Mesothelial cell of epicardium (in vitro differentiated cells): ENCODE data around the gene DYRK4. TPM values are rescaled to one million over a fixed set of nuclear protein-coding genes. Genes with fewer than 3 reads are reported as not detected.

Source experiments
- DNase-seq, 2 experiments: peaks; one replicate each; pipeline ENCODE4 v3.0.0; 2021; ENCODE audit warnings: low spot score in 2 of 2; ENCODE audit not compliant: unreplicated experiment in 2 of 2
- H3K27ac Mint-ChIP-seq: 2 replicates; pipeline ENCODE4 v1.8.0; 2021; ENCODE audit warnings: mixed read lengths
- H3K27me3 Mint-ChIP-seq: 2 replicates; pipeline ENCODE4 v1.8.0; 2021; ENCODE audit warnings: low read depth, mixed read lengths
- H3K36me3 Mint-ChIP-seq: 2 replicates; pipeline ENCODE4 v1.8.0; 2021; ENCODE audit warnings: mixed read lengths
- H3K4me1 Mint-ChIP-seq: 2 replicates; pipeline ENCODE4 v1.8.0; 2021; ENCODE audit warnings: mixed read lengths
- H3K4me3 Mint-ChIP-seq: 2 replicates; pipeline ENCODE4 v1.8.0; 2021; ENCODE audit warnings: mild to moderate bottlenecking, moderate library complexity, mixed read lengths
- H3K9me3 Mint-ChIP-seq: 2 replicates; pipeline ENCODE4 v1.8.0; 2021; ENCODE audit warnings: mixed read lengths
- total RNA-seq: library from RNA; stranded (reverse); gene quantifications from 3 replicates; pipeline ENCODE4 v1.2.1, GENCODE V29; 2021
- TF ChIP-seq, protein P1 (sequence below): fragments of 200-600 bp; sonication (generic); IDR thresholded peaks from one replicate; pipeline ENCODE4 v1.5.0; 2021; ENCODE audit warnings: antibody characterized with exemption; ENCODE audit not compliant: unreplicated experiment

Gene DYRK4
- total RNA-seq, 1 donor from 2014 or later, result 39.7 TPM

GRCh38 chr12:4648104-4648500 is 86.1 kb downstream of the DYRK4 start:
- peaks cover 2% of the 10 kb centered on the region for H3K27me3 Mint-ChIP-seq
- peak overlapping the region; percentile 98 for H3K4me3 Mint-ChIP-seq
- no peaks in the 10 kb centered on the region for H3K36me3 Mint-ChIP-seq
- DNase-seq, result no peak
- peaks cover 27% of the 10 kb centered on the region for H3K4me1 Mint-ChIP-seq
- TF ChIP-seq, protein P1, sequence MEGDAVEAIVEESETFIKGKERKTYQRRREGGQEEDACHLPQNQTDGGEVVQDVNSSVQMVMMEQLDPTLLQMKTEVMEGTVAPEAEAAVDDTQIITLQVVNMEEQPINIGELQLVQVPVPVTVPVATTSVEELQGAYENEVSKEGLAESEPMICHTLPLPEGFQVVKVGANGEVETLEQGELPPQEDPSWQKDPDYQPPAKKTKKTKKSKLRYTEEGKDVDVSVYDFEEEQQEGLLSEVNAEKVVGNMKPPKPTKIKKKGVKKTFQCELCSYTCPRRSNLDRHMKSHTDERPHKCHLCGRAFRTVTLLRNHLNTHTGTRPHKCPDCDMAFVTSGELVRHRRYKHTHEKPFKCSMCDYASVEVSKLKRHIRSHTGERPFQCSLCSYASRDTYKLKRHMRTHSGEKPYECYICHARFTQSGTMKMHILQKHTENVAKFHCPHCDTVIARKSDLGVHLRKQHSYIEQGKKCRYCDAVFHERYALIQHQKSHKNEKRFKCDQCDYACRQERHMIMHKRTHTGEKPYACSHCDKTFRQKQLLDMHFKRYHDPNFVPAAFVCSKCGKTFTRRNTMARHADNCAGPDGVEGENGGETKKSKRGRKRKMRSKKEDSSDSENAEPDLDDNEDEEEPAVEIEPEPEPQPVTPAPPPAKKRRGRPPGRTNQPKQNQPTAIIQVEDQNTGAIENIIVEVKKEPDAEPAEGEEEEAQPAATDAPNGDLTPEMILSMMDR, result no peak
- H3K9me3 Mint-ChIP-seq, result no peaks in the 10 kb centered on the region
- peak overlapping the region; percentile 100 for H3K27ac Mint-ChIP-seq

DNA sequence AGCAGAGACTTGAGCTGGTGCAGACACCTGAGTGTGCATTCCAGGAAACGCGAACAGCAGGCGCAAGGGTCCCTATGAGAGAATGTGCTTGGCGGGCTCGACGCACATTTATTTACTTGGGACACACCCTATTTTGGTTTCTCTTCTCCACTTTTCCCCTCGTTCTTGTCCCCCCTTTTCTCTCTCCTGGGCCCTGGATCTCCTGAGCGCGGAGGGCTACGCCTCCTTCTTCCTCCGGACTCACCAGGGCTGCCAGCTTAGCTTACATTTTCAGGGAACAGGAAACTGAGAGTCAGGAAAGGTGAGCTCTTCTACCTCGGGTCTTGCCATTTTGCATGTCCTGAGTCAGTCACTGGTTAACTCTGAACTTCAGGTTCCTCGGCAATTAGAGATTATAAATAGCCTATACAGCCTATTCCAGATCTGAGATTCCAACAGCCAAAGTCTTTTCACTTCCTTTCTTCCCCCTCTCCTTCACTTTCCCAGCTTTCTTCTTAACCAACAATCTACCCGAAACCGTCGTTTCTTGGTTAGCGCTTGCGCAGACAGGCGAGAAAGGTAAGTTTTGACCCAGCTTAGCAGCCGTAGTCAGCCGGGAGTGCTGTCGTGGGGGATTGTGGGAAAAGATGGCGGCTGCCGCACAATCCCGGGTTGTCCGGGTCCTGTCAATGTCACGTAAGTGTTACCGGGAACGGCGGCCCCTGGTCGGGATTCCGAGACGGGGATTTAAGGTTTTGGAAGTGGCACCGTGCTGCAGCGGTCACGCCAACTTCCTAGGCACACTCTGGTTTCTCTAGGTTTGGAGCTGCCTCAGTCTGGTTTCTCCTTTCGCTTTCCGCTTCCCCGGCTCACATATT is 86.7 kb downstream of the DYRK4 start, which contains the start of the genes AKAP3 and NDUFA9:
Gene AKAP3, minus strand, starts transcription at position 551 of the 857 bp plus-strand sequence. CDS start 10,855 bp downstream, outside the sequence.
Gene NDUFA9, plus strand, starts transcription at position 614 of the 857 bp plus-strand sequence. Its CDS starts 13 bp downstream, at position 627.
- TF ChIP-seq, protein P1, result no peak
- Mint-ChIP-seq H3K4me1 (peaks cover 27% of the 10 kb centered on the region), H3K36me3 (no peaks in the 10 kb centered on the region), H3K9me3 (no peaks in the 10 kb centered on the region), H3K4me3 (peak within 1 kb of the TSS; percentile 98), H3K27ac (peak within 1 kb of the TSS; percentile 100), H3K27me3 (no peaks in the 10 kb centered on the region)
- peak; percentile 50 to 77 for DNase-seq

GRCh38 chr12:4649358-4649661 is 87.3 kb downstream of the DYRK4 start:
- no peaks in the 10 kb centered on the region for H3K36me3 Mint-ChIP-seq
- no peak for DNase-seq

DNA sequence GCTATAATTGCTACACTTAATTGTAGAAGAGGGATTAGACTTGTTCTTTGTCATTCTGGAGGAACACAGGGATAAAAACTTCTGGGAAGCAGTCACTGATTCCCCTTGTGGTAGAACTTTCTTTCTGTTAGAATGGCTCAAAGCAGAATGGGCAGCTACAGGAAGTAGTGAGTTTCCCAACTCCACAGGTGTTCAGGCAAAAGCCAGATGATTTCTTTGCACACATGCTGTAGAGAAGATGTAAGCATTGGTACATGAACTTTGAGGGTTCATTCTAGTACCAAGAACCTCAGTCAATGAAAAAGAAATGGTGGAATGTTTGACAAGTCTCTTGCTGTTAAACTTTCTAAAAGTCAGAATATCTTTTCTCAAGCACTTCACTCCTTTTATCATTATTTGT is 91.2 kb downstream of the DYRK4 start:
- TF ChIP-seq, protein P1, result no peak
- H3K27ac Mint-ChIP-seq, result no peak overlapping the region
- H3K27me3 Mint-ChIP-seq, result no peaks in the 10 kb centered on the region
- DNase-seq, result no peak
- H3K9me3 Mint-ChIP-seq, result no peaks in the 10 kb centered on the region
- peaks cover 11% of the 10 kb centered on the region for H3K36me3 Mint-ChIP-seq
- peaks cover 17% of the 10 kb centered on the region for H3K4me1 Mint-ChIP-seq
- no peak overlapping the region for H3K4me3 Mint-ChIP-seq

More at GRCh38 chr12:4649358-4649661, 87.3 kb downstream of the DYRK4 start:
- Mint-ChIP-seq H3K4me3 (peak overlapping the region; percentile 98), H3K9me3 (no peaks in the 10 kb centered on the region), H3K27me3 (no peaks in the 10 kb centered on the region), H3K4me1 (peaks cover 27% of the 10 kb centered on the region), H3K27ac (peak overlapping the region; percentile 100)
- TF ChIP-seq, protein P1, result no peak

GRCh38 chr12:4653691-4654090 is 91.7 kb downstream of the DYRK4 start:
- no peaks in the 10 kb centered on the region for H3K9me3 Mint-ChIP-seq

More at GRCh38 chr12:4653691-4654090, 91.7 kb downstream of the DYRK4 start:
- TF ChIP-seq, protein P1, result no peak
- Mint-ChIP-seq H3K36me3 (peaks cover 11% of the 10 kb centered on the region), H3K4me1 (peaks cover 17% of the 10 kb centered on the region), H3K27ac (no peak overlapping the region), H3K4me3 (no peak overlapping the region), H3K27me3 (no peaks in the 10 kb centered on the region)
- DNase-seq, result no peak

Other genes with a start within 250 kb of the DYRK4 start
- 16.7 to 22.1 TPM (median 21.0 TPM) in 3 replicates for gene TIGAR, start 241.0 kb upstream of the DYRK4 start, total RNA-seq
- gene FGF23, start 182.5 kb upstream of the DYRK4 start, total RNA-seq, result not detected in 3 replicates
- not detected in 3 replicates for gene FGF6, start 116.4 kb upstream of the DYRK4 start, total RNA-seq
- gene RAD51AP1, start 23.3 kb upstream of the DYRK4 start, total RNA-seq, result 14.0 to 17.3 TPM (median 16.3 TPM) in 3 replicates
- 1.0 to 1.6 TPM (median 1.5 TPM) in 3 replicates for gene AKAP3, start 86.8 kb downstream of the DYRK4 start, total RNA-seq
- 76.6 to 93.8 TPM (median 76.8 TPM) in 3 replicates for gene NDUFA9, start 86.9 kb downstream of the DYRK4 start, total RNA-seq
- 2.0 to 2.6 TPM (median 2.1 TPM) in 3 replicates for gene GALNT8, start 158.2 kb downstream of the DYRK4 start, total RNA-seq